Measurements from ENCODE around the gene SEMA3F.

Gene SEMA3F

GRCh38 chr3:50157827-50158529 is 2.9 kb downstream of the SEMA3F start:
- no peak for DNase-seq

- no peak for DNase-seq
Observed at GRCh38 chr3:50158530-50159146, 3.5 kb downstream of the SEMA3F start.

GRCh38 chr3:50160561-50160983 is 5.4 kb downstream of the SEMA3F start:
- no peak for DNase-seq

GRCh38 chr3:50161320-50161719 is 6.2 kb downstream of the SEMA3F start:
- DNase-seq, result no peak

- no peak for DNase-seq
Observed at GRCh38 chr3:50162034-50162883, 7.1 kb downstream of the SEMA3F start.

GRCh38 chr3:50163572-50164455 is 8.7 kb downstream of the SEMA3F start:
- DNase-seq, result no peak

GRCh38 chr3:50164481-50164880 is 9.4 kb downstream of the SEMA3F start:
- DNase-seq, result no peak

GRCh38 chr3:50164984-50165909 is 10.1 kb downstream of the SEMA3F start:
- DNase-seq, result no peak

- DNase-seq, result no peak
Observed at GRCh38 chr3:50165910-50166538, 10.9 kb downstream of the SEMA3F start.

GRCh38 chr3:50166620-50167019 is 11.5 kb downstream of the SEMA3F start:
- no peak for DNase-seq

GRCh38 chr3:50167069-50167840 is 12.1 kb downstream of the SEMA3F start:
- DNase-seq, result no peak

GRCh38 chr3:50167841-50168209 is 12.7 kb downstream of the SEMA3F start:
- DNase-seq, result no peak

- no peak for DNase-seq
Observed at GRCh38 chr3:50168388-50168787, 13.3 kb downstream of the SEMA3F start.

GRCh38 chr3:50168791-50169190 is 13.7 kb downstream of the SEMA3F start:
- DNase-seq, result no peak

GRCh38 chr3:50169232-50169832 is 14.2 kb downstream of the SEMA3F start:
- no peak for DNase-seq

- no peak for DNase-seq
Observed at GRCh38 chr3:50169858-50170257, 14.7 kb downstream of the SEMA3F start.

GRCh38 chr3:50170689-50171088 is 15.6 kb downstream of the SEMA3F start:
- DNase-seq, result no peak

GRCh38 chr3:50171540-50172301 is 16.6 kb downstream of the SEMA3F start:
- DNase-seq, result no peak

GRCh38 chr3:50172626-50173220 is 17.6 kb downstream of the SEMA3F start:
- no peak for DNase-seq

All from NCI-H2107 (cell line).